Measurements from ENCODE around the gene POLR1E.
"Not testable (repeated sequence)": the region's sequence is repeated elsewhere in the genome, so short reads cannot be mapped to it uniquely, and the experiment has no call there.

The POLR1E gene

GRCh38 chr9:37476930-37477329 lies 8.8 kb upstream of the POLR1E start:
- H3K27ac ChIP-seq = no peak overlapping the region
- TF ChIP-seq ZFX (IDR thresholded peaks at IDR 0.05) (no peak), CTCF (conservative IDR thresholded peaks at IDR 0.05) (no peak)

DNA sequence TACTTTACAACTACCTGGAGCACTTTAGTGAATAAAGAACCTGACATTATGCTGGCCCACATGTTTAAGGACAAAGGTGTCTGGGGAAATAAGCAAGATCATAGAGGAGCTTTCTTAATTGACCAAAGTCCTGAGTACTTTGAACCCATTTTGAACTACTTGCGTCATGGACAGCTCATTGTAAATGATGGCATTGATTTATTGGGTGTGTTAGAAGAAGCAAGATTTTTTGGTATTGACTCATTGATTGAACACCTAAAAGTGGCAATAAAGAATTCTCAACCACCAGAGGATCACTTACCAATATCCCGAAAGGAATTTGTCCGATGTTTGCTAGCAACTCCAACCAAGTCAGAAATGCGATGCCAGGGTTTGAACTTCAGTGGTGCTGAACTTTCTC lies 8.3 kb upstream of the POLR1E start:
- not testable (repeated sequence) for H3K27ac ChIP-seq

DNA sequence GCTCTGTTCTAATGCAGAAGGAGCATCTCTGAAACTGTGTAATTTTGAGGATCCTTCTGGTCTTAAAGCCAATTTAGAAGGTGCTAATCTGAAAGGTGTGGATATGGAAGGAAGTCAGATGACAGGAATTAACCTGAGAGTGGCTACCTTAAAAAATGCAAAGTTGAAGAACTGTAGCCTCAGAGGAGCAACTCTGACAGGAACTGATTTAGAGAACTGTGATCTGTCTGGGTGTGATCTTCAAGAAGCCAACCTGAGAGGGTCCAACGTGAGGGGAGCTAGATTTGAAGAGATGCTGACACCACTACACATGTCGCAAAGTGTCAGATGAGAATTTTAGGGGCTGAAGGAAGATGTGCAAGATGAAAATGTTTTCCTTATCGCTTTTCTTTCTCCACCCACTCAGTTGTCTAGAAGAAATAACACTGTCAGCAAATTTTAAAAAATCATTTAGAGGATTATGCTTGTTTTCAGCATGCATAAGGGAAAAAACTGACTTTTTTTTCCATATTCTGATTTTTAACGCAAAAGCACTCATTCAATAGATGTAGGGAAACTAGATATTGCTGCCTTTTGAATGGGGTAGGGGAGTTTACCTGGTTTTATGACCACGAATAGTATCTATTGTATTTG lies 7.6 kb upstream of the POLR1E start:
- not testable (repeated sequence) for H3K27ac ChIP-seq

DNA sequence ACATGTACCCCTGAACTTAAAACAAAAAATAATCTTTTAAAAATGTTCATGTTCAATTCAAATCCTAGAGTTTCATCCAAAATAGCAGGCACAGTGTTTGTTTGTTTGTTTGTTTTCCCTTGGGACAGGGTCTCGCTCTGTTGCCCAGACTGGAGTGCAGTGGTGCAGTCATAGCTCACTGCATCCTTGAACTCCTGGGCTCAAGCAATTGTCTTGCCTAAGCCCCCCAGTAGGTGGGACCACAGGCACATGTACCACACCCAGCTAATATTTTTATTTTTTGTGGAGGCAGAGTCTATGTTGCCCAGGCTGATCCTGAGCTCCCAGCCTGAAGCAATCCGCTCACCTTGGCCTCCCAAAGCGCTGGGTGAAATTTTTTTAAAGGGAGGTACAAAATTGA lies 5.0 kb upstream of the POLR1E start:
- TF ChIP-seq CTCF (conservative IDR thresholded peaks at IDR 0.05) (no peak), ZFX (IDR thresholded peaks at IDR 0.05) (no peak)
- no peak overlapping the region for H3K27ac ChIP-seq

DNA sequence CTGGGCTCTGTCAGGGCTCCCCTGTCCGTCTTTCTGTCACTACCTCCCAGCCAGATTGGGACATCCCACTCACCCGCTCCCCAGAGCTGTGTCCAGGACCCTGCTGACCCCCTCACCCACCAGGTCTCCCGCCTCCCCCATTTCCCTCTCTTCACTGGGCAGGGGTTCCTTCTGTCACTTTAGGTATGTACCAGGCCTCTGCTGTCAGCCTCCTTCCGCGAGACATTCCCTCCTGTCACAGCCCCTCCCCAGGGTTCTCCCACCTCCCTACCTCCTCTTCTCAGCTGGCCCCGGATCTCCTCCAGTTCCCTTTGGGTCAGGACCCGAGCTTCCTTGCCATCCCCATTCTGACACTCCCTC lies 488 bp downstream of the POLR1E start:
- H3K27ac ChIP-seq = peak overlapping the region; percentile 84

GRCh38 chr9:37486616-37487548 lies 1.1 kb downstream of the POLR1E start:
- H3K27ac ChIP-seq = peak overlapping the region; percentile 84
- no peak for TF ChIP-seq CTCF (conservative IDR thresholded peaks at IDR 0.05)
- peak; percentile 27; the same call in 1 of the 2 replicates for TF ChIP-seq ZFX (IDR thresholded peaks at IDR 0.05)

More for the DNA sequence above, 488 bp downstream of the POLR1E start:
- no peak for TF ChIP-seq CTCF (conservative IDR thresholded peaks at IDR 0.05)
- TF ChIP-seq ZFX (IDR thresholded peaks at IDR 0.05) = no peak

DNA sequence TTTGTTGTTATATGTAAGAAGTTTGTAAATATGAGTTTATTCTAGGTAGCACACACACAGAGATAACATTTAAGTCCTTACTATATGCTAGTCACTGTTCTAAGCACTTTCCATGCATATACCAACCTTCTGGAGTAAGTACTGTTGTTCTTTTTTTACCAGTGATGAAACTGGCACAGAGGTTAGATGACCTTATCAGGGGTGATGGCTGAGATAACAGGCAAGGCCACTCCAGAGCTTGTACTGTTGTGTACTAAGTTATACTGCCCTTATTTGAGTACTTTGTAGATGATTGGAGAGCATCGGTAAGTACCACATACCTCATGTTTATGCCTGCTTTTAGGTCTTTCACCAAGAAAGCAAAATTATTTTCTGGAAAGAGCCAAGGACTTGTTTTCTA lies 6.2 kb downstream of the POLR1E start:
- TF ChIP-seq ZFX (IDR thresholded peaks at IDR 0.05) (no peak), CTCF (conservative IDR thresholded peaks at IDR 0.05) (no peak)

GRCh38 chr9:37495571-37495970 lies 9.8 kb downstream of the POLR1E start:
- no peak overlapping the region for H3K27ac ChIP-seq
- TF ChIP-seq CTCF (conservative IDR thresholded peaks at IDR 0.05) (no peak), ZFX (IDR thresholded peaks at IDR 0.05) (no peak)

More for the DNA sequence above, 6.2 kb downstream of the POLR1E start:
- no peak overlapping the region for H3K27ac ChIP-seq

Data from C4-2B (cell line).